GM12872 (cell line): Measurements from ENCODE around the gene CHRNE.

Experiments
- TF ChIP-seq, protein P1 (sequence below): IDR thresholded peaks from 3 replicates; pipeline ENCODE4 v1.5.1; 2011; ENCODE audit warnings: low read depth, mild to moderate bottlenecking, low read length, moderate library complexity; ENCODE audit not compliant: insufficient read depth

CHRNE gene

DNA sequence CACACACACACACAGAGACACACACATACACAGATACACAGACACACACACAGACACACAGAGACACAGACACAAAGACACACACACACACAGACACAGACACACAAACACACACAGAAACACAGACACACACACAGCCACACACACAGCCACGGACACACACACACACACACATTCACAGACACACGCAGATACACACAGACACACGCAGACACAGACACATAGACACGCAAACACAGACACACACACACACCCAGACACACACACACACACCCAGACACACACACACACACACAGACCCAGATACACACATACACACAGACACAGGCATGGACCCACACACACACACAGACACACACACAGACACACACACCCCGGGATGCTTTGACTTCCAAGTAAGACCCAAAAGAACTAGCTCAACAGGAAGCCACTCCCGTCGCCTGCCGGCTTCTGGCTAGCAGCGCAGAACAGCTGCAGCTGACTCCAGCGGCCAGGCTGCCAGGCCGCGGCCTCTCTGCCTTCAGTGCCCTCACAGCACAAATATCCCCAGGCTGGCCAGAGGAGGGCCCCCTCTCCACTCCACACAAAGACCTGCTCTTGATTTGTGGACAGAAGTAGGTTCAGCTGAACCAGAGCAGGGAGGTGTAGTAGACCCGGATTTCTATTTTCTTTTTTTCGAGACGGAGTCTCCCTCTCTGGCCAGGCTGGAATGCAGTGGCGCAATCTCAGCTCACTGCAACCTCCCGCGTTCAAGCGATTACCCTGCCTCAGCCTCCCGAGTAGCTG is 6.0 kb upstream of the CHRNE start:
- TF ChIP-seq, protein P1, sequence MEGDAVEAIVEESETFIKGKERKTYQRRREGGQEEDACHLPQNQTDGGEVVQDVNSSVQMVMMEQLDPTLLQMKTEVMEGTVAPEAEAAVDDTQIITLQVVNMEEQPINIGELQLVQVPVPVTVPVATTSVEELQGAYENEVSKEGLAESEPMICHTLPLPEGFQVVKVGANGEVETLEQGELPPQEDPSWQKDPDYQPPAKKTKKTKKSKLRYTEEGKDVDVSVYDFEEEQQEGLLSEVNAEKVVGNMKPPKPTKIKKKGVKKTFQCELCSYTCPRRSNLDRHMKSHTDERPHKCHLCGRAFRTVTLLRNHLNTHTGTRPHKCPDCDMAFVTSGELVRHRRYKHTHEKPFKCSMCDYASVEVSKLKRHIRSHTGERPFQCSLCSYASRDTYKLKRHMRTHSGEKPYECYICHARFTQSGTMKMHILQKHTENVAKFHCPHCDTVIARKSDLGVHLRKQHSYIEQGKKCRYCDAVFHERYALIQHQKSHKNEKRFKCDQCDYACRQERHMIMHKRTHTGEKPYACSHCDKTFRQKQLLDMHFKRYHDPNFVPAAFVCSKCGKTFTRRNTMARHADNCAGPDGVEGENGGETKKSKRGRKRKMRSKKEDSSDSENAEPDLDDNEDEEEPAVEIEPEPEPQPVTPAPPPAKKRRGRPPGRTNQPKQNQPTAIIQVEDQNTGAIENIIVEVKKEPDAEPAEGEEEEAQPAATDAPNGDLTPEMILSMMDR: peak; percentile 83

DNA sequence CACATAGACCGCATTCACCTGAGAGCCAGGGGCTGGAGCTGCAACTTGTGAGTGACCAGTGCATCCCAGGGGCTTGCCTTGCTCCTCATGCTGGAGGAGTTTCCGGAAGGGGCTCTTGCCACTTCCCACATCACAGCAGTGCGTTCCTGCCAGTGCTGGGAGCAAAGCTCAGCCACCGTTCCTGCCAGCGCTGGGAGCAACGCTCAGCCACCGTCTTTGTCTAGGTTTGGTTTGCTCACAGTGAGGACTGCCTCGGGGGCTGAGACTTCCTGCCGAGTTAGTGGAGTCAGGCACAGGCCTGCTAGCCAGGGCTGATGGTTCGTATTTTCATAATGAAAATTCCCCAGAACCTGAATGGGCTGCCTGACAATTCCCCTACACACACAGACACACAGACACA is 5.4 kb upstream of the CHRNE start:
- TF ChIP-seq, protein P1: no peak

DNA sequence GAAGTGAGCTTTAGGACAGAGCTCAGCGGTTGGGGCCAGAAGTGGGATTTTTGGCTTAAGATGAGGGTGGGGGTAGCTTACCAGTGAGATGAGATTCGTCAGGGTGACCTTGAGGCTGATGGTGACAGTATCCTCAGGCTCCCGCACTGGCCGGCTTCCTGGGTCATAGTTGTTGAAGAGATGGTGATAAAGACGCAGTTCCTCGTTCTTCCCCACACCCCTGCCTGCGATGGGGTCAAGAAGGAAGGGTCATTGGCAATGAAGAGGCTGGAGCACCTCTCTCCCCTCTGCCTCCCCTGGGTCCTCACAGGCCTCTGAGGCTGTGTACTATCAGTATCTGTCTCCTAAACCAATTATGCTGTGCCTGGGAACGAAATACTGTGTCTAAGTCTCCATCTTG is 358 bp downstream of the CHRNE start:
- TF ChIP-seq, protein P1: no peak

DNA sequence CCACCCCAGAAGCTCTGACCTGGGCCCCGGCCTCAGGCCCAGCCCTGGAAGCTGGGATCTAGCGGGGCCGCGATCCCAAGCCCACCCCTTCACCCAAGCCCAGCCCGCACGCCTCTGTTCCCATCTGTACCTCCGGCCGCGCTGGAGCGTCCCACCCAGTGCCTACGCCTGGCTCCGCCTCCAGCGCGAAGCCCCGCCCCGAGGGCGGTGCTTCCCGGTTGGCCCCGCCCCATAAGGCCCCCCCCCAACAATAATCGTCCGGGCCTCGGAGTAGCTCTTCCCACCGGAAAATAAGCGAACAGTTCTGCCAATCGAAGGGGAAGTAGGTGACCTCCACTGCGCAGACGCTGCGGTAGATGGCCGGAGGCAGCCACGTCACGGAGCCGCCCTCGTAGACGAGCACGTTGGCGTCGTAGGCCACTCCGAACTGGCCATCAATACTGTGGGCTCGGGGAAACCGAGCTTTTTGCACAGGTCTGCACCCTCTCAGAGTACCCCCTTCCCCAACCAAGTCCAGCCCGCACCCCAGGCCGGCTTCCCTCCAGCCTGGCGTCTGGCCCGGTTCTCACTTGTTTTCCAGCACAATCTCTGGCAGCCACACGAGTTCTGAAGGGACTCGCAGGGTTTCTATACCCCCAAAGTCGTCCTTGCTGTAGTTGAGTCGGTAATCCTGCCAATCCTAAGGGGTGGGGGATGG is 1.1 kb downstream of the CHRNE start:
- TF ChIP-seq, protein P1: no peak

DNA sequence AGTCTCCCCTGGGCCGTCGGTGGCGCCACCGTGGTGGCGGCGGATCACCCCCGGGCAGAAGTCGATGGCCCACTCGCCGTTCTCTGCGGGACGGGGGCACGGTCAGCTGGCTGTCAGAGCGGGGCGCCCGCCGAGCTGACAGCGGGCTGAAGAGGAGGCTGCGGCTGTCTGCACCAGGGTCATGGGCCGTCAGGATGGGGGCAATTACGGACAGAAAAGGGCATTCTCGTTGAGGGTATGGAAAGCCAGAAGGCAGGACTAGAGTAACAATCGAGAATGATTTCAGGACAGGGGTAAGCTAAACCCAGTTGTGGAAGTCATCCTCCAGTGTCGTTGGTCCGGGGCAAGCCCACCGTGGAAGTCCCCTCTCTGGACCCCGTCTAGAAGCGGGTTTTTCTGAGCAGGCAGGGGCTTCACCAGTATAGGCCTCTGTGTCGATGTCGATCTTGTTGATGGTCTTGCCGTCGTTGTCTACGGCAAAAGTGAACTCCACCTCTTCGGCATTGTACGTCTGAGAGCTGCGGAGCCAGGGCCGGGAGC is 1.7 kb downstream of the CHRNE start:
- TF ChIP-seq, protein P1: no peak

DNA sequence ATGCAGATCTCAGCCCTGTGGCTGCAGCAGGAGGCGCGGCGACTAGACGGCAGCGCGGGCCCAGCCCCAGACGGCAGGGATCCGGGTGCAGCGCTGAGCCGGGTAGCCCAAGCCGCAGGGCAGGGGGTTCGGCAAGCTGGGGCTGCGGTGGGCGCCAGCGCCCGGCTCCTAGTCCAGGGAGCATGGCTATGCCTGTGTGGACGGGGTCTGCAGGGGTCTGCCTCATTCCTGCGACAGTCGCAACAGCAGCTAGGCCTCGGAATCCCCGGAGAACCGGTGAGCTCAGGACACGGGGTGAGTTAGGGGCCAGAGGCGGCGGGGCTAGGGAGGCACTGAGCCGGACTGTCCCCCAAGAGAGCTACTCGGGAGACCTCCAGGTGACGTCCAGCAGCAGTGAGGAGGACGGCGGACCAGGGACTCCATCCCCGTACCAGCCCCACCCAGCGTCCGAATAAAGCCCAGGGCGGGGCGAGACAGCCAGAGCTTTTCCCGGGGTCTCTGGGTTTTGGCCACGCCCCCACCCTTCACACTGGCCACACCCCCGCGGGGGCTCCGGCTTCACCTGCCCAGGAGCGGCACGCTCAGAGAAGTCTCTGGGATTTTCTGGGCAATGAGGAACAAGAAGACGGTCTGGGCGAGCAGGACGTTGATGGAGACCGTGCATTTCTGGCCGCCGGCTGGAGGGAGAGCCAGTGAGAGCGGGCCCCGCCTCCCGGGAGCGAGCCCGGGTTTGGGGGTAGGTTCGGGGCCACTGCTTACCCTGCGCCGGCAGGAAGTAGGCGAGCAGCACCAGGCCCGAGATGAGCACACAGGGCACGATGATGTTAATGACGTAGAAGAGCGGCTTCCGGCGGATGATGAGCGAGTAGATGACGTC is 2.4 kb downstream of the CHRNE start:
- TF ChIP-seq, protein P1: no peak
